Gastrocnemius medialis (tissue), 4 donors: Measurements from ENCODE around the gene REC114.

Experiments
- POLR2A ChIP-seq, 2 donors: fragments of 450-650 bp; IDR thresholded peaks; one replicate each; pipeline ENCODE4 v1.6.1; 2017; ENCODE audit warnings: antibody characterized with exemption in 2 of 2, mild to moderate bottlenecking in 2 of 2, moderate library complexity in 2 of 2
- TF ChIP-seq, protein P1 (sequence below), 5 experiments: fragments of 450-650 bp in 3 of 5; fragments of 200-600 bp in 2 of 5; sonication (generic) in 2 of 5; IDR thresholded peaks in 4 of 5; conservative IDR thresholded peaks in 1 of 5; 1 replicate in 4 of 5; 2 replicates in 1 of 5; pipeline ENCODE4 v1.5.1; 2016 to 2019; ENCODE audit warnings: antibody characterized with exemption in 5 of 5, mild to moderate bottlenecking in 3 of 5, moderate library complexity in 3 of 5

- TF ChIP-seq, protein P1, sequence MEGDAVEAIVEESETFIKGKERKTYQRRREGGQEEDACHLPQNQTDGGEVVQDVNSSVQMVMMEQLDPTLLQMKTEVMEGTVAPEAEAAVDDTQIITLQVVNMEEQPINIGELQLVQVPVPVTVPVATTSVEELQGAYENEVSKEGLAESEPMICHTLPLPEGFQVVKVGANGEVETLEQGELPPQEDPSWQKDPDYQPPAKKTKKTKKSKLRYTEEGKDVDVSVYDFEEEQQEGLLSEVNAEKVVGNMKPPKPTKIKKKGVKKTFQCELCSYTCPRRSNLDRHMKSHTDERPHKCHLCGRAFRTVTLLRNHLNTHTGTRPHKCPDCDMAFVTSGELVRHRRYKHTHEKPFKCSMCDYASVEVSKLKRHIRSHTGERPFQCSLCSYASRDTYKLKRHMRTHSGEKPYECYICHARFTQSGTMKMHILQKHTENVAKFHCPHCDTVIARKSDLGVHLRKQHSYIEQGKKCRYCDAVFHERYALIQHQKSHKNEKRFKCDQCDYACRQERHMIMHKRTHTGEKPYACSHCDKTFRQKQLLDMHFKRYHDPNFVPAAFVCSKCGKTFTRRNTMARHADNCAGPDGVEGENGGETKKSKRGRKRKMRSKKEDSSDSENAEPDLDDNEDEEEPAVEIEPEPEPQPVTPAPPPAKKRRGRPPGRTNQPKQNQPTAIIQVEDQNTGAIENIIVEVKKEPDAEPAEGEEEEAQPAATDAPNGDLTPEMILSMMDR (IDR thresholded peaks at IDR 0.05 in 4 of 5, conservative IDR thresholded peaks at IDR 0.05 in 1 of 5) = no peak
- TF ChIP-seq POLR2A (IDR thresholded peaks at IDR 0.05) = no peak
Observed at GRCh38 chr15:73488698-73489097, 45.7 kb downstream of the REC114 start.
